Mammary epithelial cell (primary cell): ENCODE data around the gene LYRM4.

Experiments used
- EZH2 ChIP-seq: IDR thresholded peaks from 2 replicates; pipeline ENCODE4 v1.6.1; 2012; ENCODE audit warnings: low read length, inconsistent platforms, borderline replicate concordance
- TF ChIP-seq, protein P1 (sequence below), 2 donors: IDR thresholded peaks in 1 of 2; conservative IDR thresholded peaks in 1 of 2; 2 replicates each; pipeline ENCODE4 v1.5.1; 2011 to 2012; ENCODE audit warnings: inconsistent platforms in 2 of 2, low read length in 2 of 2, mild to moderate bottlenecking in 2 of 2, control low read depth in 1 of 2, low read depth in 1 of 2; ENCODE audit not compliant: insufficient read depth in 1 of 2; ENCODE audit errors: extremely low read depth in 1 of 2

DNA sequence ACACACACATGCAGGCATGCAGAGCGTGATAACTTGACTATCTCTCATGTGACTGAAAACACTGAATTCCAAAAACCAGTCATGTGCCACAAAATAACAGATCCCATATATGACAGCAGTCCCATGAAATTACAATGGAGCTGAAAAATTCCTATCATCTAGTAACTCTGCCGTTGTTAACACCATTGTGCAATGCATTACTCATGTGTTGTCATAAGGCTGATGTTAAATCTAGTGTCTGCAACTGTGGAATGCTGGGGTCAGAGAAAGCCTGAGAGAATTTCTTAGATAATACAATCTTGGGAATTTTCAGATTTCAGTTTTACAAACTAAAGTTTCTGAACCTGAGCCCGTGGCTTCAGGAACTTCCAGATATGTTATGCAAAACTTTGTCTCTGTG lies 70.2 kb downstream of the LYRM4 start:
- TF ChIP-seq, protein P1, sequence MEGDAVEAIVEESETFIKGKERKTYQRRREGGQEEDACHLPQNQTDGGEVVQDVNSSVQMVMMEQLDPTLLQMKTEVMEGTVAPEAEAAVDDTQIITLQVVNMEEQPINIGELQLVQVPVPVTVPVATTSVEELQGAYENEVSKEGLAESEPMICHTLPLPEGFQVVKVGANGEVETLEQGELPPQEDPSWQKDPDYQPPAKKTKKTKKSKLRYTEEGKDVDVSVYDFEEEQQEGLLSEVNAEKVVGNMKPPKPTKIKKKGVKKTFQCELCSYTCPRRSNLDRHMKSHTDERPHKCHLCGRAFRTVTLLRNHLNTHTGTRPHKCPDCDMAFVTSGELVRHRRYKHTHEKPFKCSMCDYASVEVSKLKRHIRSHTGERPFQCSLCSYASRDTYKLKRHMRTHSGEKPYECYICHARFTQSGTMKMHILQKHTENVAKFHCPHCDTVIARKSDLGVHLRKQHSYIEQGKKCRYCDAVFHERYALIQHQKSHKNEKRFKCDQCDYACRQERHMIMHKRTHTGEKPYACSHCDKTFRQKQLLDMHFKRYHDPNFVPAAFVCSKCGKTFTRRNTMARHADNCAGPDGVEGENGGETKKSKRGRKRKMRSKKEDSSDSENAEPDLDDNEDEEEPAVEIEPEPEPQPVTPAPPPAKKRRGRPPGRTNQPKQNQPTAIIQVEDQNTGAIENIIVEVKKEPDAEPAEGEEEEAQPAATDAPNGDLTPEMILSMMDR (conservative IDR thresholded peaks at IDR 0.05 in 1 of 2, IDR thresholded peaks at IDR 0.05 in 1 of 2; ENCODE audit: extremely low read depth in 1 of 2, insufficient read depth in 1 of 2, low read depth in 1 of 2, low read length in 2 of 2): no peak
- TF ChIP-seq EZH2: no peak
